ENCODE data around the gene CEMIP. TPM values are rescaled to one million over a fixed set of nuclear protein-coding genes. Genes with fewer than 3 reads are reported as not detected.

CEMIP gene
- total RNA-seq, 6 experiments from 2014 or later = 0.64 to 0.74 TPM; not detected in 4

GRCh38 chr15:80817901-80818300, 38.7 kb downstream of the CEMIP start:
- no peak overlapping the region for H3K4me3 ChIP-seq
- TF ChIP-seq CTCF (IDR thresholded peaks at IDR 0.05) = no peak
- DNase-seq (no peak), ATAC-seq (no peak)
- 55% methylated on average over 3 of the region's 3 CpGs for WGBS (ENCODE audit: insufficient coverage, low coverage, low lambda C conversion rate, missing lambda C conversion rate)
- H3K27ac ChIP-seq = no peak overlapping the region
- H3K9me3 ChIP-seq = no peaks in the 10 kb centered on the region
- H3K27me3 ChIP-seq = no peaks in the 10 kb centered on the region
- no peaks in the 10 kb centered on the region for H3K4me1 ChIP-seq
- intact Hi-C loops (cut with DNase I) = no loop called here
- H3K36me3 ChIP-seq = no peaks in the 10 kb centered on the region

GRCh38 chr15:80819001-80819400, 39.8 kb downstream of the CEMIP start:
- no peaks in the 10 kb centered on the region for H3K4me1 ChIP-seq
- ATAC-seq (no peak), DNase-seq (no peak)
- TF ChIP-seq CTCF (IDR thresholded peaks at IDR 0.05) (no peak), POLR2A (IDR thresholded peaks at IDR 0.05) (no peak)
- no peak overlapping the region for H3K27ac ChIP-seq
- H3K27me3 ChIP-seq = no peaks in the 10 kb centered on the region
- no peak overlapping the region for H3K4me3 ChIP-seq
- H3K9me3 ChIP-seq = no peaks in the 10 kb centered on the region
- intact Hi-C loops (cut with DNase I) = no loop called here
- no peaks in the 10 kb centered on the region for H3K36me3 ChIP-seq

- 67% methylated on average over 3 of the region's 3 CpGs for WGBS (ENCODE audit: insufficient coverage, low coverage, low lambda C conversion rate, missing lambda C conversion rate)
- TF ChIP-seq CTCF (IDR thresholded peaks at IDR 0.05) (no peak), POLR2A (IDR thresholded peaks at IDR 0.05) (no peak)
- ATAC-seq = no peak
- no peak overlapping the region for H3K27ac ChIP-seq
- H3K36me3 ChIP-seq = no peaks in the 10 kb centered on the region
- H3K27me3 ChIP-seq = no peaks in the 10 kb centered on the region
- no peaks in the 10 kb centered on the region for H3K9me3 ChIP-seq
- no peak overlapping the region for H3K4me3 ChIP-seq
- no peak for DNase-seq
- H3K4me1 ChIP-seq = no peaks in the 10 kb centered on the region
- intact Hi-C loops (cut with DNase I) = no loop called here
Observed at GRCh38 chr15:80820092-80820491, 40.9 kb downstream of the CEMIP start.

GRCh38 chr15:80822256-80822655, 43.1 kb downstream of the CEMIP start:
- no peaks in the 10 kb centered on the region for H3K9me3 ChIP-seq
- no peaks in the 10 kb centered on the region for H3K27me3 ChIP-seq
- DNase-seq (no peak), ATAC-seq (no peak)
- WGBS (ENCODE audit: insufficient coverage, low coverage, low lambda C conversion rate, missing lambda C conversion rate) = 80% methylated on average over 2 of the region's 3 CpGs
- H3K4me1 ChIP-seq = no peaks in the 10 kb centered on the region
- H3K36me3 ChIP-seq = no peaks in the 10 kb centered on the region
- no peak overlapping the region for H3K27ac ChIP-seq
- intact Hi-C loops (cut with DNase I) = no loop called here
- no peak overlapping the region for H3K4me3 ChIP-seq
- TF ChIP-seq POLR2A (IDR thresholded peaks at IDR 0.05) (no peak), CTCF (IDR thresholded peaks at IDR 0.05) (no peak)

- no peaks in the 10 kb centered on the region for H3K4me1 ChIP-seq
- TF ChIP-seq POLR2A (IDR thresholded peaks at IDR 0.05) (no peak), CTCF (IDR thresholded peaks at IDR 0.05) (no peak)
- 68% methylated on average over 6 of the region's 6 CpGs for WGBS (ENCODE audit: insufficient coverage, low coverage, low lambda C conversion rate, missing lambda C conversion rate)
- DNase-seq (no peak), ATAC-seq (no peak)
- H3K27ac ChIP-seq = no peak overlapping the region
- no peak overlapping the region for H3K4me3 ChIP-seq
- intact Hi-C loops (cut with DNase I) = no loop called here
- no peaks in the 10 kb centered on the region for H3K27me3 ChIP-seq
- H3K9me3 ChIP-seq = no peaks in the 10 kb centered on the region
- no peaks in the 10 kb centered on the region for H3K36me3 ChIP-seq
Observed at GRCh38 chr15:80822676-80823075, 43.5 kb downstream of the CEMIP start.
